Cerebellar nuclear complex (tissue), 1 donor: ENCODE data around the gene EVX1.
A peak's percentile ranks its signal among the peaks of the same experiment; 100 is the strongest.

Source experiments
- DNase-seq, 2 experiments: peaks; one replicate each; lab custom pipeline; 2025; lab: John Stamatoyannopoulos, UW

EVX1 gene

GRCh38 chr7:27242555-27243339 lies at the start of gene EVX1:
Gene EVX1, plus strand, starts transcription at chr7:27242802. Its CDS starts 229 bp downstream, at chr7:27243031.
- DNase-seq = no peak

- DNase-seq = no peak
Measured at GRCh38 chr7:27193335-27194001, 49.1 kb upstream of the EVX1 start.

- no peak for DNase-seq
Measured at GRCh38 chr7:27194002-27194352, 48.6 kb upstream of the EVX1 start.

GRCh38 chr7:27194686-27195379 lies 47.8 kb upstream of the EVX1 start:
- no peak for DNase-seq

- DNase-seq = peak in 1 of 2 experiments; percentile 5
Measured at GRCh38 chr7:27196287-27196767, 46.3 kb upstream of the EVX1 start.

- DNase-seq = no peak
Measured at GRCh38 chr7:27197137-27198042, 45.2 kb upstream of the EVX1 start.

GRCh38 chr7:27198138-27198841 lies 44.3 kb upstream of the EVX1 start:
- DNase-seq = no peak

GRCh38 chr7:27198871-27199801 lies 43.5 kb upstream of the EVX1 start:
- DNase-seq = no peak

- no peak for DNase-seq
Measured at GRCh38 chr7:27199849-27200760, 42.5 kb upstream of the EVX1 start, which contains the start of gene HOXA13. Gene HOXA13, minus strand, starts transcription at chr7:27200091. Its CDS starts 14 bp downstream, at chr7:27200077.

- DNase-seq = no peak
Measured at GRCh38 chr7:27200761-27201579, 41.6 kb upstream of the EVX1 start.

- DNase-seq = no peak
Measured at GRCh38 chr7:27201580-27202017, 41.0 kb upstream of the EVX1 start.

- DNase-seq = no peak
Measured at GRCh38 chr7:27202018-27202861, 40.4 kb upstream of the EVX1 start.

- no peak for DNase-seq
Measured at GRCh38 chr7:27202862-27203134, 39.8 kb upstream of the EVX1 start.

GRCh38 chr7:27203365-27203953 lies 39.1 kb upstream of the EVX1 start:
- DNase-seq = no peak

- DNase-seq = no peak
Measured at GRCh38 chr7:27203964-27204594, 38.5 kb upstream of the EVX1 start.

- DNase-seq = no peak
Measured at GRCh38 chr7:27204851-27205322, 37.7 kb upstream of the EVX1 start.
